Cardiac fibroblast (primary cell): ENCODE data around the gene MEIOSIN.
"Not testable (repeated sequence)": the region's sequence is repeated elsewhere in the genome, so short reads cannot be mapped to it uniquely, and the experiment has no call there.

Experiments used
- DNase-seq, 2 donors: peaks; one replicate each; pipeline versions ENCODE4 v3.0.0 to v3.0.0-alpha.2; 2010; ENCODE audit warnings: low read depth in 2 of 2
- H3K4me3 ChIP-seq, 2 donors: replicated peaks in 1 of 2; 1 replicate in 1 of 2; 2 replicates in 1 of 2; pipeline ENCODE4 v1.5.1; 2011; ENCODE audit warnings: low read depth in 2 of 2, low read length in 2 of 2, mild to moderate bottlenecking in 2 of 2, moderate library complexity in 1 of 2
- TF ChIP-seq, protein P1 (sequence below): IDR thresholded peaks from one replicate; pipeline ENCODE4 v1.5.1; 2011; ENCODE audit warnings: low read depth, mild to moderate bottlenecking, low read length, inconsistent platforms

The MEIOSIN gene

DNA sequence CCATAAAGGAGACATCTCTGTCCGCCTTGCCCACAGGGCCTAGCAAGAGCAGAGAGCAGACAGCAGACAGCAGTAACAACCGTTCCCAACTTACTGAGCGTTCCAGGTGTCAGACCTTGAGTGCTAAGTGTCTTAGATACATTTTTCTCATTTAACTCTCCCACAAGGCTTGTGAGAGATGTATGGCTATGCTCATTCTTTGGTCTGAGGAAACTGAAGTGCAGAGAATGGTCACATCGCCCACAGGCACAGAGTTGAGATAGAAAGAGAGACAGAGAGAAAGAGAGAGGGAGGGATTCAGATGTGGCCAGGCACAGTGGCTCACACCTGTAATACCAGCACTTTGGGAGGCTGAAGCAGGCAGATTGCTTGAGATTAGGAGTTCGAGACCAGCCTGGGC, 14.3 kb downstream of the MEIOSIN start:
- TF ChIP-seq, protein P1, sequence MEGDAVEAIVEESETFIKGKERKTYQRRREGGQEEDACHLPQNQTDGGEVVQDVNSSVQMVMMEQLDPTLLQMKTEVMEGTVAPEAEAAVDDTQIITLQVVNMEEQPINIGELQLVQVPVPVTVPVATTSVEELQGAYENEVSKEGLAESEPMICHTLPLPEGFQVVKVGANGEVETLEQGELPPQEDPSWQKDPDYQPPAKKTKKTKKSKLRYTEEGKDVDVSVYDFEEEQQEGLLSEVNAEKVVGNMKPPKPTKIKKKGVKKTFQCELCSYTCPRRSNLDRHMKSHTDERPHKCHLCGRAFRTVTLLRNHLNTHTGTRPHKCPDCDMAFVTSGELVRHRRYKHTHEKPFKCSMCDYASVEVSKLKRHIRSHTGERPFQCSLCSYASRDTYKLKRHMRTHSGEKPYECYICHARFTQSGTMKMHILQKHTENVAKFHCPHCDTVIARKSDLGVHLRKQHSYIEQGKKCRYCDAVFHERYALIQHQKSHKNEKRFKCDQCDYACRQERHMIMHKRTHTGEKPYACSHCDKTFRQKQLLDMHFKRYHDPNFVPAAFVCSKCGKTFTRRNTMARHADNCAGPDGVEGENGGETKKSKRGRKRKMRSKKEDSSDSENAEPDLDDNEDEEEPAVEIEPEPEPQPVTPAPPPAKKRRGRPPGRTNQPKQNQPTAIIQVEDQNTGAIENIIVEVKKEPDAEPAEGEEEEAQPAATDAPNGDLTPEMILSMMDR = no peak
- DNase-seq = no peak
- no peak overlapping the region for H3K4me3 ChIP-seq

DNA sequence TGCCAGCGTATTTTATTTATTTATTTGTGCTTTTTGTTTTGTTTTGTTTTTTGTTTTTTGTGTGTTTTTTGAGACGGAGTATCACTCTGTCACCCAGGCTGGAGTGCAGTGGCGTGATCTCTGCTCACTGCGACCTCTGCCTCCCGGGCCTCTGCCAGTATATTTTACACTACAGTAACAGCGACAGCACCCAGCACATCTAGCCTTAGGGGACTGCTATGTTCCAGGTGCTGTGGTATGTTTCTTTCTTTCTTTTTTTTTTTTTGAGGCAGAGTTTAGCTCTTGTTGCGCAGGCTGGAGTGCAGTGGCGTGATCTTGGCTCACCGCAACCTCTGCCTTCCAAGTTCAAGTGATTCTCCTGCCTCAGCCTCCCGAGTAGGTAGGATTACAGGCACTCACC, 18.2 kb downstream of the MEIOSIN start:
- H3K4me3 ChIP-seq, DNase-seq: not testable (repeated sequence)

DNA sequence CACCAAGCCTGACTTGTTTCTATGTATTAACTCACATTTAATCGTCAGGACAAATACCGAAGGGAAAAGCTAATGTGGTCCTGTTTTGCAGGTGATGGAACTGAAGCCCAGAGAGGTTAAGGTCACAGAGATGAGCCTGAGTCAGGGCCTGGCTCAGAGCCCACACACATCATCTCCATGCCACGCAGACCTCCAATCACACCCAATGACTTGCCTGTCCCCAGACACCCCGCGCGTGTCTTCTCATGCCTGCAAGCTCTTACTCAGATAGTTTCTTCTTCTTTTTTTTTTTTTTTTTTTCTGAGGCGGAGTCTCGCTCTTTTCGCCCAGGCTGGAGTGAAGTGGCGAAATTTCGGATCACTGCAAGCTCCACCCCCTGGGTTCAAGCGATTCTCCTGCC, 19.4 kb downstream of the MEIOSIN start:
- TF ChIP-seq, protein P1 = no peak
- peak in 1 of 2 donors; percentile 76 for DNase-seq
- no peak overlapping the region for H3K4me3 ChIP-seq

DNA sequence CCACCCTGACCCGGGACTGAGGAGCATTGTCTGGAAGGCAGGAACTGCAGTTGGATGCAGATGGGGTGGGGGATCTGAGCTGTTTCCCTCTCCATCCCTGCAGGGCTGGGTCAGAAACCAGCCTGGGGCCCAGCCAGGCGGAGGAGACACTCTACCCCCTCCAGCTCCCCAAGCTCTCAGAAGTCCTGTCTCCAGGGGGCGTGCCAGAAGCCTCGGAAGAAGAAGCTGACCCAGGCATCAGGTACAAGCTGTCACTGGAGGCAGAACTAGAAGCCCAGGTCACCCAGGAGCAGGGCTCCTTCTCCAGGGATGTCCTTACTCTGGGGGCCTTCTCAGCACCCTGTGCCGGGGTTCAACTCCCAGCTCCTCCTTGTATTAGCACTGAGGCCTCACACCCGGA, 20.3 kb downstream of the MEIOSIN start:
- DNase-seq = no peak
- TF ChIP-seq, protein P1 = no peak
- H3K4me3 ChIP-seq = no peak overlapping the region

DNA sequence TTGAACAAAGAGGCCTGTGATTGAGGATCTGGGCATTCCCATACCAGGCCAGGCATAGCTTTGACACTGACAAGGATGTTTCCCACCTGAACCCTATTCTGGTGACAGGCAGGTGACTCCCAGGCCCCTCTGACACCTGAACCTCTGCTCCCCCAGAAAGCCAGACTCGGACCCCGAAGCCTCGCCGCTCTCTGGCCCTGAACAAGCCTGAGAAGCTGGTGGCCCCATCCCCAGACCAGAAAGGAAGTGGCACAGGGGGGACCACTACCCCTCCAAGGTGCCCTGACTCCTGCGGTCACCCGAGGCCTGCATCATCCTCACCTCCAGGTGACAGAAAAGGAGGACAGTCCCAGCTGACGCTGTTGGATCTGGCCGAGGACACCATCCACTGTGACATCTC, 21.1 kb downstream of the MEIOSIN start:
- no peak overlapping the region for H3K4me3 ChIP-seq
- TF ChIP-seq, protein P1 = no peak
- DNase-seq = no peak

DNA sequence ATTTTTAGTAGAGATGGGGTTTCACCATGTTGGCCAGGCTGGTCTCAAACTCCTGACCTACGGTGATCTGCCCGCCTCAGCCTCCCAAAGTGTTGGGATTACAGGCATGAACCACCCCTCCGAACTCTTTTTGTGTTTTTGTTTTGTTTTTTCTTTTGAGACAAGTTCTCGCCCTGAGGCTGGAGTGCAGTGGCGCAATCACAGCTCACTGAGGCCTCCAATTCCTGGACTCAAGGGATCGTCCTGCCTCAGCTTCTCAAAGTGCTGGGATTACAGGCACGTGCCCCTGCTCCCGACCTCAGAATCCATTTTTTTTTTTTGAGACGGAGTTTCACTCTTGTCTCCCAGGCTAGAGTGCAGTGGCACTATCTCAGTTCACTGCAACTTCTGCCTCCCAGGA, 24.5 kb downstream of the MEIOSIN start:
- no peak overlapping the region for H3K4me3 ChIP-seq

DNA sequence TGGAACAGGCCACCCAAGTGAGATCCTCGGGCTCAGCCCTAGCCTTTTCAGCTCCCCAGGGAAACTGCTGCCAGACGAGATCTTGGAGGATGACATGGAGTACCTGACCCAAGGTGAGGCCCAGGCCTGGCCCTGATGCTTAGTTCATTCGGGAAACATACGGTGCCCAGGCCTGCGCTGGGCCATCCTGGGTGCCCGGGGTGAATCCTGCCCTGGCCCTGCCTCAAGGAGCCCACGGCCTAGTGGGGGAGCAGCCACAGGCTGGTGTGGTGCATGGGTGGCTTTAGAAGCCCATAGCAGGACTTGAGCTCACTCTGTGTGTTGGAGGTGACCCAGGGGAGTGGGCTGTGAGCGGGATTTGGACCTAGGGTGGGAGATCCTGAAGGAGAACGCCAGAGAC, 25.7 kb downstream of the MEIOSIN start:
- TF ChIP-seq, protein P1 = no peak
- no peak overlapping the region for H3K4me3 ChIP-seq
- DNase-seq = no peak

More for the DNA sequence above, 24.5 kb downstream of the MEIOSIN start:
- TF ChIP-seq, protein P1 = no peak
- no peak for DNase-seq
